SK-N-SH (cell line): Measurements from ENCODE around the gene IPCEF1. TPM values are rescaled to one million over a fixed set of nuclear protein-coding genes. Genes with fewer than 3 reads are reported as not detected.

Source experiments
- CTCF ChIA-PET: fragments of 300-600, 350-600 bp; formaldehyde crosslinking; extraction: SDS; loops from one replicate; lab custom pipeline; 2021; lab: Yijun Ruan, JAX
- POLR2A ChIA-PET: fragments of 350-600 bp; sonication (Branson Sonifier 250); formaldehyde crosslinking; extraction: SDS; loops from one replicate; lab custom pipeline; 2020; ENCODE audit warnings: antibody characterized with exemption, inconsistent platforms; lab: Yijun Ruan, JAX
- DNase-seq: peaks from one replicate; pipeline ENCODE4 v3.0.0; 2012
- H2AFZ ChIP-seq: fragments of 200-600 bp; sonication (generic); 2 replicates; pipeline ENCODE4 v1.8.1; 2016; ENCODE audit warnings: antibody characterized with exemption, mild to moderate bottlenecking, low read depth
- H3F3A ChIP-seq: fragments of 200-600 bp; sonication (generic); replicated peaks from 2 replicates; pipeline ENCODE3; 2016; ENCODE audit warnings: antibody characterized with exemption, mild to moderate bottlenecking; ENCODE audit not compliant: insufficient read depth
- H3K27ac ChIP-seq, 2 experiments: fragments of 200-500 bp in 1 of 2; fragments of 200-600 bp in 1 of 2; sonication (Bioruptor generic) in 1 of 2; sonication (generic), shearing (Covaris generic) in 1 of 2; 2 replicates each; pipeline versions ENCODE4 v1.5.1 to v1.6.1; 2014 to 2016; ENCODE audit warnings: low read depth in 2 of 2, inconsistent platforms in 1 of 2, low read length in 1 of 2, mild to moderate bottlenecking in 1 of 2, mixed read lengths in 1 of 2
- H3K27me3 ChIP-seq: fragments of 200-600 bp; sonication (generic), shearing (Covaris generic); 2 replicates; pipeline ENCODE4 v1.6.1; 2016; ENCODE audit warnings: mixed run types; ENCODE audit not compliant: insufficient read depth
- H3K36me3 ChIP-seq, 2 experiments: fragments of 200-500 bp in 1 of 2; fragments of 200-600 bp in 1 of 2; sonication (Bioruptor generic) in 1 of 2; sonication (generic) in 1 of 2; replicated peaks in 1 of 2; 2 replicates each; pipeline versions ENCODE3 to v1.5.1; 2014 to 2016; ENCODE audit warnings: low read length in 1 of 2, mild to moderate bottlenecking in 1 of 2; ENCODE audit not compliant: insufficient read depth in 2 of 2, control insufficient read depth in 1 of 2
- H3K4me1 ChIP-seq, 2 experiments: fragments of 200-500 bp in 1 of 2; fragments of 200-600 bp in 1 of 2; sonication (Bioruptor generic) in 1 of 2; sonication (generic), shearing (Covaris generic) in 1 of 2; 2 replicates each; pipeline versions ENCODE4 v1.5.1 to v1.6.1; 2014 to 2016; ENCODE audit warnings: low read depth in 1 of 2, low read length in 1 of 2, mixed run types in 1 of 2; ENCODE audit not compliant: insufficient read depth in 2 of 2, control insufficient read depth in 1 of 2
- H3K4me2 ChIP-seq: fragments of 200-600 bp; sonication (generic), shearing (Covaris generic); 2 replicates; pipeline ENCODE4 v1.6.1; 2017; ENCODE audit warnings: mixed run types
- H3K4me3 ChIP-seq, 2 experiments: fragments of 200-500 bp in 1 of 2; fragments of 200-600 bp in 1 of 2; sonication (Bioruptor generic) in 1 of 2; sonication (generic), shearing (Covaris generic) in 1 of 2; 2 replicates each; pipeline versions ENCODE4 v1.5.1 to v1.8.1; 2014 to 2016; ENCODE audit warnings: low read depth in 2 of 2, inconsistent platforms in 1 of 2, low read length in 1 of 2, mild to moderate bottlenecking in 1 of 2, mixed read lengths in 1 of 2, moderate library complexity in 1 of 2
- H3K79me2 ChIP-seq: fragments of 200-600 bp; sonication (generic); 2 replicates; pipeline ENCODE4 v1.8.1; 2017; ENCODE audit warnings: mild to moderate bottlenecking; ENCODE audit not compliant: insufficient read depth
- H3K9ac ChIP-seq: fragments of 200-600 bp; sonication (generic); 2 replicates; pipeline ENCODE4 v1.6.1; 2017; ENCODE audit warnings: mixed run types
- H3K9me2 ChIP-seq: fragments of 200-600 bp; sonication (generic); 2 replicates; pipeline ENCODE4 v1.6.1; 2017; ENCODE audit warnings: mixed run types
- H3K9me3 ChIP-seq: fragments of 200-600 bp; sonication (generic); 2 replicates; pipeline ENCODE4 v1.6.1; 2017; ENCODE audit warnings: mixed run types, mild to moderate bottlenecking, moderate library complexity
- H4K20me1 ChIP-seq: fragments of 200-600 bp; sonication (generic); 2 replicates; pipeline ENCODE4 v1.6.1; 2017; ENCODE audit warnings: mild to moderate bottlenecking, mixed run types; ENCODE audit not compliant: insufficient read depth
- EP300 ChIP-seq, 2 experiments: IDR thresholded peaks; 2 replicates each; pipeline versions ENCODE4 v1.4.0 to v1.6.1; 2012; ENCODE audit warnings: borderline replicate concordance in 1 of 2, low read depth in 1 of 2, low read length in 1 of 2
- GABPA ChIP-seq: IDR thresholded peaks from 2 replicates; pipeline ENCODE4 v1.4.0; 2012; ENCODE audit warnings: low read depth, mild to moderate bottlenecking
- NFIC ChIP-seq: IDR thresholded peaks from 2 replicates; pipeline ENCODE4 v1.4.0; 2012; ENCODE audit warnings: borderline replicate concordance
- POLR2AphosphoS5 ChIP-seq: IDR thresholded peaks from 2 replicates; pipeline ENCODE4 v1.6.1; 2012; ENCODE audit warnings: low read depth, low read length
- TEAD4 ChIP-seq: IDR thresholded peaks from 2 replicates; pipeline ENCODE4 v1.4.0; 2012; ENCODE audit warnings: mild to moderate bottlenecking, borderline replicate concordance; ENCODE audit not compliant: insufficient read depth
- WGBS: methylation state at CpG from one replicate; pipeline ENCODE4 v1.1.6; 2017; ENCODE audit warnings: low lambda C conversion rate; 5-methylcytosine and 5-hydroxymethylcytosine counted together
- polyA plus RNA-seq, 3 experiments: library from polyadenylated mRNA; depleted of rRNA; stranded (reverse); fragments of >200 nt; gene quantifications; 2 replicates each; pipeline ENCODE4 v1.2.3, GENCODE V29; 2012
- TF ChIP-seq, protein P1 (sequence below): IDR thresholded peaks from 2 replicates; pipeline ENCODE4 v1.4.0; 2012; ENCODE audit warnings: low read depth
- TF ChIP-seq, protein P2 (sequence below): IDR thresholded peaks from 2 replicates; pipeline ENCODE4 v1.4.0; 2012; ENCODE audit warnings: low read depth, borderline replicate concordance
- TF ChIP-seq, protein P3 (sequence below): fragments of 200-600 bp; sonication (generic); IDR thresholded peaks from 2 replicates; pipeline ENCODE4 v1.6.1; 2017; ENCODE audit warnings: antibody characterized with exemption, mild to moderate bottlenecking, moderate library complexity
- TF ChIP-seq, protein P4 (sequence below): IDR thresholded peaks from 2 replicates; pipeline ENCODE4 v1.6.1; 2012; ENCODE audit warnings: mild to moderate bottlenecking, low read depth, low read length, moderate library complexity
- TF ChIP-seq, protein P5 (sequence below): IDR thresholded peaks from 2 replicates; pipeline ENCODE4 v1.4.0; 2012; ENCODE audit warnings: low read depth, borderline replicate concordance

IPCEF1 gene
- polyA plus RNA-seq, 1 of the 3 experiments (the other 2 are of a cell fraction) = not detected

DNA sequence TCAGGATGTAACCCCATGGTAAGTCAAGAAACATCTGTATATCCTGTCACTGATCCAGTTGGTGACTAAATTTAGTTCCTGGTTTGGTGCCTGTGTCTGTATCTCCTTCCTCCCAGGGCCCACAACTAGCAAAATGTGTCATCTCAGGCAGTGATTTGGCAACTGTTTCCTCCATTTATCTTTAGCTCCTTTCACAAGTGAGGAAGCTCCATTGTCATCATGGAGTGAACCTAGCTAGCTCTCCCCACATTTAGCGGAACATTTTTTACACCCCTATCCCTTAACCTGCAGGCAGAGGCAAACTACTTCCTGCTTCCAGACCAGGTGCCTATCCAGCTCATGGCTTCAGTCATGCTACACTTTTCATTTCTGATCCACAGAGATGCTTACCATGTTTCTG lies 99.5 kb downstream of the IPCEF1 start:
- H3K4me2 ChIP-seq = no peak overlapping the region
- H3F3A ChIP-seq = no peaks in the 10 kb centered on the region
- H3K36me3 ChIP-seq = no peaks in the 10 kb centered on the region
- H3K27me3 ChIP-seq = no peaks in the 10 kb centered on the region
- 70% methylated on average over 1 of the region's 1 CpG for WGBS
- H2AFZ ChIP-seq = no peak overlapping the region
- H3K9ac ChIP-seq = no peak overlapping the region
- H3K9me2 ChIP-seq = no peaks in the 10 kb centered on the region
- ChIA-PET POLR2A (no interaction called here), CTCF (no interaction called here)
- H4K20me1 ChIP-seq = no peaks in the 10 kb centered on the region
- H3K9me3 ChIP-seq = no peaks in the 10 kb centered on the region; the same call in 1 of the 2 replicates
- no peaks in the 10 kb centered on the region for H3K4me1 ChIP-seq
- TF ChIP-seq EP300 (IDR thresholded peaks at IDR 0.05; ENCODE audit: borderline replicate concordance in 1 of 2, low read depth in 1 of 2, low read length in 1 of 2) = no peak
- TF ChIP-seq, protein P1, sequence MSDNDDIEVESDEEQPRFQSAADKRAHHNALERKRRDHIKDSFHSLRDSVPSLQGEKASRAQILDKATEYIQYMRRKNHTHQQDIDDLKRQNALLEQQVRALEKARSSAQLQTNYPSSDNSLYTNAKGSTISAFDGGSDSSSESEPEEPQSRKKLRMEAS = no peak
- no peak for TF ChIP-seq POLR2AphosphoS5
- TF ChIP-seq, protein P2, sequence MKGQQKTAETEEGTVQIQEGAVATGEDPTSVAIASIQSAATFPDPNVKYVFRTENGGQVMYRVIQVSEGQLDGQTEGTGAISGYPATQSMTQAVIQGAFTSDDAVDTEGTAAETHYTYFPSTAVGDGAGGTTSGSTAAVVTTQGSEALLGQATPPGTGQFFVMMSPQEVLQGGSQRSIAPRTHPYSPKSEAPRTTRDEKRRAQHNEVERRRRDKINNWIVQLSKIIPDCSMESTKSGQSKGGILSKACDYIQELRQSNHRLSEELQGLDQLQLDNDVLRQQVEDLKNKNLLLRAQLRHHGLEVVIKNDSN = no peak
- TF ChIP-seq, protein P3, sequence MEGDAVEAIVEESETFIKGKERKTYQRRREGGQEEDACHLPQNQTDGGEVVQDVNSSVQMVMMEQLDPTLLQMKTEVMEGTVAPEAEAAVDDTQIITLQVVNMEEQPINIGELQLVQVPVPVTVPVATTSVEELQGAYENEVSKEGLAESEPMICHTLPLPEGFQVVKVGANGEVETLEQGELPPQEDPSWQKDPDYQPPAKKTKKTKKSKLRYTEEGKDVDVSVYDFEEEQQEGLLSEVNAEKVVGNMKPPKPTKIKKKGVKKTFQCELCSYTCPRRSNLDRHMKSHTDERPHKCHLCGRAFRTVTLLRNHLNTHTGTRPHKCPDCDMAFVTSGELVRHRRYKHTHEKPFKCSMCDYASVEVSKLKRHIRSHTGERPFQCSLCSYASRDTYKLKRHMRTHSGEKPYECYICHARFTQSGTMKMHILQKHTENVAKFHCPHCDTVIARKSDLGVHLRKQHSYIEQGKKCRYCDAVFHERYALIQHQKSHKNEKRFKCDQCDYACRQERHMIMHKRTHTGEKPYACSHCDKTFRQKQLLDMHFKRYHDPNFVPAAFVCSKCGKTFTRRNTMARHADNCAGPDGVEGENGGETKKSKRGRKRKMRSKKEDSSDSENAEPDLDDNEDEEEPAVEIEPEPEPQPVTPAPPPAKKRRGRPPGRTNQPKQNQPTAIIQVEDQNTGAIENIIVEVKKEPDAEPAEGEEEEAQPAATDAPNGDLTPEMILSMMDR = no peak
- no peak for TF ChIP-seq GABPA
- TF ChIP-seq, protein P4, sequence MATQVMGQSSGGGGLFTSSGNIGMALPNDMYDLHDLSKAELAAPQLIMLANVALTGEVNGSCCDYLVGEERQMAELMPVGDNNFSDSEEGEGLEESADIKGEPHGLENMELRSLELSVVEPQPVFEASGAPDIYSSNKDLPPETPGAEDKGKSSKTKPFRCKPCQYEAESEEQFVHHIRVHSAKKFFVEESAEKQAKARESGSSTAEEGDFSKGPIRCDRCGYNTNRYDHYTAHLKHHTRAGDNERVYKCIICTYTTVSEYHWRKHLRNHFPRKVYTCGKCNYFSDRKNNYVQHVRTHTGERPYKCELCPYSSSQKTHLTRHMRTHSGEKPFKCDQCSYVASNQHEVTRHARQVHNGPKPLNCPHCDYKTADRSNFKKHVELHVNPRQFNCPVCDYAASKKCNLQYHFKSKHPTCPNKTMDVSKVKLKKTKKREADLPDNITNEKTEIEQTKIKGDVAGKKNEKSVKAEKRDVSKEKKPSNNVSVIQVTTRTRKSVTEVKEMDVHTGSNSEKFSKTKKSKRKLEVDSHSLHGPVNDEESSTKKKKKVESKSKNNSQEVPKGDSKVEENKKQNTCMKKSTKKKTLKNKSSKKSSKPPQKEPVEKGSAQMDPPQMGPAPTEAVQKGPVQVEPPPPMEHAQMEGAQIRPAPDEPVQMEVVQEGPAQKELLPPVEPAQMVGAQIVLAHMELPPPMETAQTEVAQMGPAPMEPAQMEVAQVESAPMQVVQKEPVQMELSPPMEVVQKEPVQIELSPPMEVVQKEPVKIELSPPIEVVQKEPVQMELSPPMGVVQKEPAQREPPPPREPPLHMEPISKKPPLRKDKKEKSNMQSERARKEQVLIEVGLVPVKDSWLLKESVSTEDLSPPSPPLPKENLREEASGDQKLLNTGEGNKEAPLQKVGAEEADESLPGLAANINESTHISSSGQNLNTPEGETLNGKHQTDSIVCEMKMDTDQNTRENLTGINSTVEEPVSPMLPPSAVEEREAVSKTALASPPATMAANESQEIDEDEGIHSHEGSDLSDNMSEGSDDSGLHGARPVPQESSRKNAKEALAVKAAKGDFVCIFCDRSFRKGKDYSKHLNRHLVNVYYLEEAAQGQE = no peak
- no peak for TF ChIP-seq NFIC
- TF ChIP-seq TEAD4 = no peak
- TF ChIP-seq, protein P5, sequence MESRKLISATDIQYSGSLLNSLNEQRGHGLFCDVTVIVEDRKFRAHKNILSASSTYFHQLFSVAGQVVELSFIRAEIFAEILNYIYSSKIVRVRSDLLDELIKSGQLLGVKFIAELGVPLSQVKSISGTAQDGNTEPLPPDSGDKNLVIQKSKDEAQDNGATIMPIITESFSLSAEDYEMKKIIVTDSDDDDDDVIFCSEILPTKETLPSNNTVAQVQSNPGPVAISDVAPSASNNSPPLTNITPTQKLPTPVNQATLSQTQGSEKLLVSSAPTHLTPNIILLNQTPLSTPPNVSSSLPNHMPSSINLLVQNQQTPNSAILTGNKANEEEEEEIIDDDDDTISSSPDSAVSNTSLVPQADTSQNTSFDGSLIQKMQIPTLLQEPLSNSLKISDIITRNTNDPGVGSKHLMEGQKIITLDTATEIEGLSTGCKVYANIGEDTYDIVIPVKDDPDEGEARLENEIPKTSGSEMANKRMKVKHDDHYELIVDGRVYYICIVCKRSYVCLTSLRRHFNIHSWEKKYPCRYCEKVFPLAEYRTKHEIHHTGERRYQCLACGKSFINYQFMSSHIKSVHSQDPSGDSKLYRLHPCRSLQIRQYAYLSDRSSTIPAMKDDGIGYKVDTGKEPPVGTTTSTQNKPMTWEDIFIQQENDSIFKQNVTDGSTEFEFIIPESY = no peak
- no peaks in the 10 kb centered on the region for H3K79me2 ChIP-seq
- no peak overlapping the region for H3K27ac ChIP-seq
- DNase-seq = no peak
- H3K4me3 ChIP-seq = no peak overlapping the region
